Stimulated activated CD4-positive, alpha-beta T cell treated with anti-CD3 and anti-CD28 coated beads, Interleukin-15, amount 100 ng/mL, for 1 hour (primary cell): ENCODE results near the gene RB1.
"Not testable (repeated sequence)": the region's sequence is repeated elsewhere in the genome, so short reads cannot be mapped to it uniquely, and the experiment has no call there.

ENCODE experiments used
- DNase-seq, 2 donors: peaks; one replicate each; pipeline ENCODE4 v3.0.0-alpha.2; 2020; ENCODE audit warnings: low read depth in 1 of 2, low spot score in 1 of 2

The RB1 gene

GRCh38 chr13:48448285-48448958 is 144.9 kb downstream of the RB1 start:
- no peak for DNase-seq

DNA sequence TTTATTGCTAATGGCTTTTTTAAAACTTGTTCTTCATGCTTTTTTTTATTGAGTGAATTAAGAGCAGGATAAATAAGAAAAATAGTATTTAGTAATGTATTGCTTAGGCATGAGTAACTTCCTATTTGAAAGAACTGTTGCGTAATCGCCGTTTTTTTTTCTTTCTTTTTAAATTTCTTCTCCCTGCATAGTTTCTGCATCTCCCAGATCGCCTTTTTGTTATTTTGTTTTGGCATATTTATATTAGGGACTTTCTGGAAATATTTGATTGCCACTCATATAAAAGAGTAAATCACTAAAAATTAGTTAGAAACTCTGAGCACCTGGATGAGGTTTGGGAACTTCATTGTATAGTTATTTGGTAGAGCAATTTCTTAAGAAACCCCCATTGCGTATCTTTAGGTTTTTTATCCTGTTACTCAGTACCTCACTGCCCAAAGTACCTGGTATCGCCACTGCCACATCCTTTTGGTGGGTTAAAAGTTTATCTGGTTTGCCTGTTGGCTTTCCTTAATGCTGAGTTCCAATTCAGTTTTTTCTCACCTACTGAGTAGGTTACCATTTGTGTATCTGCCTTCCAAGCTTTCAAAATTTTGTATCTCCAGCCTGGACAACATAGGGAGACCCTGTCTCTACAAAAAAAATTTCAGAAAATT is 145.5 kb downstream of the RB1 start:
- DNase-seq, result no peak

DNA sequence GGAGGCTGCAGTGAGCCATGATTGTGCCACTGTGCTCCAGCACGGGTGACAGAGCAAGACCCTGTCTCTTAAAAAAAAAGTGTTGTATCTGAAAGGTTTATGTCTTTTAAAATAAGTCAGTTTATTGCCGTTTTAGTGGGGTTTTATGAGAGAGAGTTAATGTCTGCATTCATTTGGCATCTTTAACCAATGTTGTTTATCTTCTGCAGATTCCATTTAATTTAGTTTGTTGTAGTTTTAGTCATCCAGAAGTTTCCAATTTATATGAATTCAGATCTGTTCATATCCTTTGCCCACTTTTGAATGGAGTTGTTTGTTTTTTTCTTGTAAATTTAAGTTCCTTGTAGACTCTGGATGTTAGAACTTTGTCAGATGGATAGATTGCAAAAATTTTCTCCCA is 146.1 kb downstream of the RB1 start:
- no peak for DNase-seq

DNA sequence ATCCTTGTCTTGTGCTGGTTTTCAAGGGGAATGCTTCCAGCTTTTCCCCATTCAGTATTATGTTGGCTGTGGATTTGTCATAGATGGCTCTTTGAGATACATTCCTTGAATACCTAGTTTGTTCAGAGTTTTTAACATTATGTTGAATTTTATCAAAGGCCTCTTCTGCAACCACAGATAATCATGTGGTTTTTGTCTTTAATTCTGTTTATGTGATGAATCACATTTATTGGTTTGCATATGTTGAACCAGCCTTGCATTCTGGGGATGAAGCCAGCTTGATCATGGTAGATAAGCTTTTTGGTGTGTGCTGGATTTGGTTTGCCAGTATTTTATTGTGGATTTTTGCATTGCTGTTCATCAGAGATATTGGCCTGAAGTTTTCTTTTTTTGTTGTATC is 147.6 kb downstream of the RB1 start:
- not testable (repeated sequence) for DNase-seq

DNA sequence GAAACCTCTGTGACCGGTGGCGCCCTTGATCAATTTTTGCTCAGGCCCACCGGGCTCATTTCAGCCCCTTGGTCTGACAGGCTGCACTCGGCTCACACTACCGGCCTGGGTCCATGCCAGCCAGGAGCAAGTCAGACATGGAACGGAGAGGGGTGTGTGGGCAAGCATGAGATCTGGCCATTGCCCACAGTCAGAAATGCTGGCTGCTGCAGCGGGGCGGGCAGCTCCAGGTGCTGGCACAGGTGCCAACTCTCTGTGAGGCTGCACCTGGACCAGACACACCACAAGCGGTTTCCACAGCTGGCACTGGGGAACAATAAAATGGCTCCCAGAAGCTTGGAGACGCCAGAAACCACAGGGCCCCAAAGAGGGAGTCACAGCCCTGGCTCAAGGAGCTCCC is 153.0 kb downstream of the RB1 start:
- DNase-seq, result no peak

DNA sequence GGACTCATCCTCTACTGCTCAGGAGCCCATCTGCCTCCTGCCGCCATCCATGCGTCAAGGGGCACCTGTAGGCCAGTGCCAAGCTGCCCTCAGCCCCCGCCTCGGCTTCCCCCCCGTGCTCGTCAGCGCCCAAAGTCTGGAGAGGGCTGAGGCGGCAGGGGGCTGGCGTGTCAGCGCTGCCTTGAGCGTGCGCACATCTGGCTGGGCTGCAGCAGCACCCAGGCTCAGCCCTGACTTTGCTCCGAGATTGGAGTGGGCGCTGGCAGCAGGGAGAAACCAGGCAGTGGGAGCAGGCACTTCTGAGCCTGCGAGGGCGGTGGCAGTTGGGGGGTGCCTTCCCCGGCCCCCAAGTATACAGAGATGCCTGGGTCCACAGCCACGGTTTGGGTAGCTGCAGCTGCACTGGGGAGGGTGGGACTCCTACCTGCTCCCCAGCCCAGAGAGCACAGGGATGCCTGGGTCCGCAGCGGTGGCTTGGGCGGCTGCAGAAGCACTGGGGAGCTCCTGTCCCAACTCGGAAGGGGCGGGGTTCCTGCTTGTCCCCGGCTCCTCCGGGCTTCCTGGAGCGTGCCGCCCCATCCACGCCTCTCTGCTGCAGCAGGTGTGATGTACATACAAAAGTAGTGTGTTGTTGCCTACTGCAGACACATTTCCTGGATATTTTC is 154.2 kb downstream of the RB1 start:
- no peak for DNase-seq

DNA sequence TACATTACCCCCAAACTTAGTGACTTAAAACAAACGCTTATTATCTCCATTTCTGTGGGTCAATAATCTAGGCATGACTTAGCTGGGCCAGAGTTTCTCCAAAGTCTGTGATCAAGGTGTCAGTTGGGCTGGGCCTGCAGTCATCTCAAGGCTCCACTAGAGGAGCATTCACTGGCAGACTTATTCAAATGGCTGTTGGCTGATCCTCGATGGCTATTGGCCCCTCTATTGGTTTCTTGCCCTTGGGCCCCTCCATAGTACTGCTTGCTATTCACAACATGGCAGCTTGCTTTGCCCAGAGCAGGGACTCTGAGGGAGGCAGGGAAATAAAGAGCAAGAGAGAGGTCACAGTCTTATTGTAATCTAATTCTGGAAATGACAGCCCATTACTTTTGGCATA is 171.7 kb downstream of the RB1 start:
- DNase-seq, result no peak

DNA sequence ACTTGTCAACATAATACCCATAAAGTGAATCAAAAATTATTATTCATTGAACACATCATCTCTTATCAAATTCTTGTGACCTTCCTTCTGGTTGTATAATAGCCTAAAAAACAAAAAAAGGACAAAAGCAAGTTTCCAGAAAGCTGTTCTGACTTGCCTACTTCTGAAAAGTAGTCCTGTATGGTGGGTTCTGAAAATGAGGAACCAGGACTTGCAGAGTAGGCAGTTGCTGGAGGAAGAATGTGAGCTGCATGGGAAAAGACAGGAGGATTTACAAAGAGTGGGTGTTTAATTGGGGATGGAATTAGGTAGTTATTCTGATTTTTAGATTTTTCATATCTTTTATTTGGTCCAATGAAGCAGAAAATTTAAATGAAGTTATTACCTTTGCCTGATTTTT is 172.7 kb downstream of the RB1 start:
- DNase-seq, result no peak

- DNase-seq, result no peak
Observed at GRCh38 chr13:48476686-48477085, 173.1 kb downstream of the RB1 start.

DNA sequence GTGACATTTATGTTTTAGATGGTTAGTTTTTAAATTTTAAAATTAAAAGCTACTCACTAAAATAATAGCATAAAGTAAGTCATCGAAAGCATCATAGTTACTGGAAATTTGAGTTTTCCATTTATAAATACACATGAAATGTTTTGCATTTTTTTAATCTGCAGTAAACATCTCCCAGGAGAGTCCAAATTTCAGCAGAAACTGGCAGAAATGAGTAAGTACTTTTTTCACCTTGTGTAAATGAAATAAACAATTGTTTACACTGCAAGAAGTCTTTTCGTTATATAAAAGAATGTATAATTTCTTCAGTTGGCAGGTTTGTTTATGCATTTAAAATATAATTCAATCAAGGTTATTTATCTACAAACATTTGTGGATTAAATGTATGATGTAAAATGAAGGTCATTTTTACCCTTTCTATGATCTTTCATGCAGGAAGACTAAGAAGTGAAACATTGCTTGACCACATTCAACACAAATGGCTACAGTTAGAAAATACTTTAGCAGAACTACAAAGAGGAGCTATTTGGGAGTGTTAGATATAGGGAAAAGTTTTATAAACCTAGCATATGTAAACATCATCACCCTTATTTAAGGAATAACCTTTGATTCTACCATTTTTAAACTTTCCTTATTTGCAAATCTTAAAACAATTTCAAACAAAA is 173.8 kb downstream of the RB1 start:
- DNase-seq, result no peak

- DNase-seq, result no peak
Observed at GRCh38 chr13:48478391-48478790, 174.8 kb downstream of the RB1 start.

- no peak for DNase-seq
Observed at GRCh38 chr13:48483575-48483974, 180.0 kb downstream of the RB1 start.

- DNase-seq, result no peak
Observed at GRCh38 chr13:48485432-48485831, 181.9 kb downstream of the RB1 start.

GRCh38 chr13:48486362-48486761 is 182.8 kb downstream of the RB1 start:
- no peak for DNase-seq

- no peak for DNase-seq
Observed at GRCh38 chr13:48486836-48487235, 183.3 kb downstream of the RB1 start.

GRCh38 chr13:48487968-48488367 is 184.4 kb downstream of the RB1 start:
- no peak for DNase-seq

DNA sequence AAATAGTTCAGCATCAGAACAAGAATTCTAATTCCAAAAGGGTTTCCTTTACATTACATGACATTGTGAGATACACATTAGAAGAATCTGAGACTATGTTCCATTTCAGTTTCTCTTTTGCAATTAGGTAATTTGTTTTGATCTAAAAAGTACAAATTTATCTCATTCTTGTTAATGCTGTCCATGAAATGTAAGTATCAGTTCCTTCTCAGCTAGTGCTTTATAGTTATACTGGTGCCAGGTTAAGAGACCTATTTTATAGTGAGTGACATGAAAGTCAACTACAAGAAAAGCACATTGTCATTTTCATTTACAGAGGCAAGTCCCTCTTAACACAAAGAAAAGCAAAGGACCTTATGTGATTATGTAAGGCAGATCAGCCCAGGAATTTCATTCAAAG is 185.4 kb downstream of the RB1 start:
- no peak for DNase-seq

- no peak for DNase-seq
Observed at GRCh38 chr13:48489666-48490065, 186.1 kb downstream of the RB1 start.

- DNase-seq, result no peak
Observed at GRCh38 chr13:48490241-48490640, 186.7 kb downstream of the RB1 start.

DNA sequence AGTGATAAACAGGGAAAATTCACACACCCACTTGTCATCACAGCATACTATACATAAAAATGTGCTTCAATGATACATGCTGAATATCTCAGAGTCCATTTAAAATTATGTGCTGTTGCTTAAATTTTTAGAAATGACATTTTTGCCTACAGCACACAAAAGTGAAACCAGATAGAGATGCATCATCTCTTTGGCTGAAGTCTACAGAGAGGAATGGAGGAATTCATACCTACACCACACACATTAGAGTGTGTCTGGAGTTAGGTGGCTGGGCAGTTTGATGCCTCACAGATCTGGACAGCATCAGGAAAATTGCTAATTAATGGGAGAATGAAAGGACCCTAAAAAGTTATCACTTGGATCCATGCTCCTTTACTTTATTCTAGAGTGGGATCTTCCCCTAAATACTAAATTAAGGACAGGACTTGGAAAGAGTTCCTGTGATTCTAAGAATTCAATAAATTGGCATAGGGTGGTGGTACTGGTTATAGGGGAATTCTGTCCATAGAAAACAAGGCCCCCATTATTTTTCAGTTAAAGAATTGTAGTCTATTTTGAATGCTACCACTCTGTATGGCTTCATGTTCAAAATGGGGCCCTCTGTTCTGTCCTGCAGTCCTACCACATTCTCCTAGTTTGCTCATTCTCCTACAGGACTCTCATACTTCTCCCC is 188.0 kb downstream of the RB1 start:
- no peak for DNase-seq

GRCh38 chr13:48492096-48492440 is 188.5 kb downstream of the RB1 start:
- DNase-seq, result no peak
